Fibroblast of skin of left biceps (primary cell): ENCODE data around the gene GADL1.
A peak's percentile ranks its signal among the peaks of the same experiment; 100 is the strongest.

Experiments
- DNase-seq, 2 experiments: peaks; one replicate each; pipeline ENCODE4 v3.0.0-alpha.2; 2013; ENCODE audit warnings: low read depth in 2 of 2

Gene GADL1

GRCh38 chr3:30756218-30756617, 138.2 kb downstream of the GADL1 start:
- no peak for DNase-seq

GRCh38 chr3:30754426-30754825, 140.0 kb downstream of the GADL1 start:
- DNase-seq, result no peak

- DNase-seq, result no peak
Measured at GRCh38 chr3:30753766-30754165, 140.7 kb downstream of the GADL1 start.

- peak; percentile 51 to 57 for DNase-seq
Measured at GRCh38 chr3:30752970-30753369, 141.5 kb downstream of the GADL1 start.

GRCh38 chr3:30752491-30752890, 142.0 kb downstream of the GADL1 start:
- no peak for DNase-seq

GRCh38 chr3:30751610-30752299, 142.7 kb downstream of the GADL1 start:
- no peak for DNase-seq

GRCh38 chr3:30750967-30751366, 143.5 kb downstream of the GADL1 start:
- no peak for DNase-seq

- no peak for DNase-seq
Measured at GRCh38 chr3:30749230-30749629, 145.2 kb downstream of the GADL1 start.

- DNase-seq, result no peak
Measured at GRCh38 chr3:30747771-30748281, 146.6 kb downstream of the GADL1 start.

GRCh38 chr3:30743641-30744317, 150.7 kb downstream of the GADL1 start:
- no peak for DNase-seq

- no peak for DNase-seq
Measured at GRCh38 chr3:30742796-30743619, 151.5 kb downstream of the GADL1 start.

- DNase-seq, result no peak
Measured at GRCh38 chr3:30741889-30742288, 152.6 kb downstream of the GADL1 start.

- no peak for DNase-seq
Measured at GRCh38 chr3:30738605-30739004, 155.9 kb downstream of the GADL1 start.

- DNase-seq, result no peak
Measured at GRCh38 chr3:30737743-30738499, 156.5 kb downstream of the GADL1 start.

GRCh38 chr3:30733696-30734095, 160.8 kb downstream of the GADL1 start:
- DNase-seq, result no peak

- DNase-seq, result no peak
Measured at GRCh38 chr3:30733209-30733608, 161.3 kb downstream of the GADL1 start.

- DNase-seq, result no peak
Measured at GRCh38 chr3:30730967-30731366, 163.5 kb downstream of the GADL1 start.

GRCh38 chr3:30729936-30730335, 164.5 kb downstream of the GADL1 start:
- no peak for DNase-seq

GRCh38 chr3:30729512-30729911, 164.9 kb downstream of the GADL1 start:
- no peak for DNase-seq

- DNase-seq, result no peak
Measured at GRCh38 chr3:30728143-30728542, 166.3 kb downstream of the GADL1 start.

- DNase-seq, result no peak
Measured at GRCh38 chr3:30724863-30725262, 169.6 kb downstream of the GADL1 start.

- no peak for DNase-seq
Measured at GRCh38 chr3:30723211-30723610, 171.2 kb downstream of the GADL1 start.
